SK-N-MC (cell line): Measurements from ENCODE around the gene YBEY.

ENCODE experiments used
- DNase-seq: peaks from one replicate; pipeline ENCODE4 v3.0.0-alpha.2; 2011; ENCODE audit warnings: low read depth, low spot score
- H3K27ac ChIP-seq: fragments of 200-600 bp; sonication (generic); 2 replicates; pipeline ENCODE4 v1.5.1; 2016; ENCODE audit warnings: mixed run types
- H3K36me3 ChIP-seq: fragments of 200-600 bp; sonication (generic); 2 replicates; pipeline ENCODE4 v1.6.1; 2017; ENCODE audit warnings: antibody characterized with exemption, low read length, mixed read lengths; ENCODE audit not compliant: insufficient read depth
- H3K4me3 ChIP-seq: fragments of 200-600 bp; sonication (generic); 2 replicates; pipeline ENCODE4 v1.5.1; 2016
- H3K9ac ChIP-seq: fragments of 200-600 bp; sonication (generic); 2 replicates; pipeline ENCODE4 v1.8.0; 2017; ENCODE audit warnings: mixed run types, mixed read lengths; ENCODE audit not compliant: insufficient read length
- H3K9me3 ChIP-seq: fragments of 200-600 bp; sonication (generic); 2 replicates; pipeline ENCODE4 v1.6.1; 2017; ENCODE audit warnings: low read depth, mild to moderate bottlenecking, antibody characterized with exemption, low read length, moderate library complexity, mixed read lengths
- EZH2 ChIP-seq: fragments of 200-600 bp; sonication (generic); IDR thresholded peaks from one replicate; pipeline ENCODE4 v1.6.1; 2017; ENCODE audit warnings: antibody characterized with exemption
- FOXP2 ChIP-seq: optimal IDR thresholded peaks from 2 replicates; pipeline ENCODE3; 2011; ENCODE audit warnings: mild to moderate bottlenecking, moderate library complexity; ENCODE audit not compliant: insufficient read depth; ENCODE audit errors: extremely low read length, control extremely low read depth
- POLR2AphosphoS5 ChIP-seq: IDR thresholded peaks from 2 replicates; pipeline ENCODE4 v1.6.1; 2012; ENCODE audit warnings: mild to moderate bottlenecking, low read depth, low read length, borderline replicate concordance

Gene YBEY

DNA sequence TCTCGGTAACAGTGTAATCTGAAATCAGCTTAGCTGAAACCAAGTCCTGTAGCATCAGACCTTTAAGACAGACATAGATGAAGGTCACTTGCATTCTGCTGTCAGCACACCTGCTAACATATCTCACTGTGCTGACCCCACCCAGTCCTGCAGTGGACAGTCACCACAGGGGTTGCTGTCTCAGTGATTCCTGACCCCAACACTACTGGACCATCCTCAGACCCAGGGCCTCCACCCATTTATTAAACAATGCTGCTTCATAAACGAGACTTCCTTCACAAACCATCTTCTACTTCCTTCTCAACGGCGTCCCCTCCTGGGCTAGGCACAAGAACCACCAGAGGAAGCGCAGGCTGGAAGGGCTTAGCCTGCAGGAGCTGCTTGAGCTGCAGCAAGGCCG, 39.8 kb upstream of the YBEY start:
- Histone ChIP-seq H3K27ac (0 out of 2 replicates have a peak overlapping the region, but pooled peaks have one; percentile 53), H3K9me3 (no peaks in the 10 kb centered on the region), H3K36me3 (peaks cover 94% of the 10 kb centered on the region), H3K9ac (no peak overlapping the region), H3K4me3 (no peak overlapping the region)
- DNase-seq, result no peak
- TF ChIP-seq FOXP2 (no peak), EZH2 (no peak), POLR2AphosphoS5 (no peak)

DNA sequence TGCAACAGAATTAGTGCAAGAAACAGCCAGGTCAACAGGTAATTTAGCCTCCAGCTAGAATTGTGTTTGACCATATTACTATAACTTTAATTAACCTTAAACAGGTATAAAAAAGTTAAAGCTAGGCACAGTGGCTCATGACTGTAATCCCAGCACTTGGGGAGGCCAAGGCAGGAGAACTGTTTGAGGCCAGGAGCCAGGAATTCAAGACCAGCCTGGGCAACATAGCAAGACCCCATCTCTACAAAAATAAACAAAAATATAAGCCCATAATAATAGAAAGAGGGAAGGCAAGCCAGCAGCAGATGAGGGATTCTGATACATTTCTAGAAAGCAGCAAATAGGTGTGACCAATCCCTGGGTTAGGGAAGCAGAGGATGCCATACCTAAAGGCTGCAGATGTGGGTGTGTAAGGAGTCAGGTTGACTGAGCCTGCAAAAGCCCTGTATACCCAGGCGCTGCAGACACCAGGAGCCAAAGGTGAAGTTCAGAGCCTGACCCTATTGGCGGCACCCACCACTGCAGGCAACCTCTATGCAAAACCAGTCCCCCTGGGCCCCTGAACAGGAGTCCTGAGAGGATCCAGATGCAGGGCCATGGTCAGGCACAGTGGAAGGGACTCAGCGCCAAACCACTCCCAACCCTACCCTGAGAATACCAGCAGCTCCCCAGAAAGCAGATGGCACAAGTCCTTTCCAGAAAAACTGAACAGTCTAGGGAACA, 38.3 kb upstream of the YBEY start:
- Histone ChIP-seq H3K4me3 (no peak overlapping the region), H3K9me3 (no peaks in the 10 kb centered on the region), H3K27ac (no peak overlapping the region), H3K36me3 (peaks cover 94% of the 10 kb centered on the region), H3K9ac (no peak overlapping the region)
- DNase-seq, result no peak
- TF ChIP-seq POLR2AphosphoS5 (no peak), EZH2 (no peak), FOXP2 (no peak)

DNA sequence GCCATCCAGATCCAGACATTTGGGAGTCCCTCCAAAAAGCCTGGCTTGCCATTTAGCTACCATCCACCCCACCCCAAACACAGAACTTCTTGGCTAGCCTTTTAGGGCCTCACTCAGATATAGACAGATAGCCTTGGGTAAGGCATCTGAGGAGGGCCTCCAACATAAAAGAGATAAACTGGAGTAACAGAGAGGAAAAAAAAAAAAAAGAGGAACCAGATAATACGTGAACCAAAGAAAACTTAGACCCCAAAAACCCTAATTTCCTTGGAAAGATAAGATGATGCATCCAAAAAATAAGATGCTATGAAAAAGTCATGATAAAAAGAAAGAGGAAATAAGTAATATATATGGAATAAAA, 37.7 kb upstream of the YBEY start:
- no peak overlapping the region for H3K27ac ChIP-seq
- no peaks in the 10 kb centered on the region for H3K9me3 ChIP-seq
- no peak for DNase-seq
- TF ChIP-seq POLR2AphosphoS5, result no peak
- TF ChIP-seq FOXP2, result no peak
- TF ChIP-seq EZH2, result no peak
- no peak overlapping the region for H3K4me3 ChIP-seq
- no peak overlapping the region for H3K9ac ChIP-seq
- peaks cover 94% of the 10 kb centered on the region for H3K36me3 ChIP-seq

- TF ChIP-seq EZH2 (no peak), POLR2AphosphoS5 (no peak), FOXP2 (no peak)
- DNase-seq, result no peak
- peaks cover 94% of the 10 kb centered on the region for H3K36me3 ChIP-seq
Observed at GRCh38 chr21:46248827-46249226, 37.3 kb upstream of the YBEY start.

GRCh38 chr21:46250146-46250725, 35.9 kb upstream of the YBEY start:
- no peak for DNase-seq
- Histone ChIP-seq H3K9ac (no peak overlapping the region), H3K9me3 (no peaks in the 10 kb centered on the region), H3K4me3 (no peak overlapping the region), H3K36me3 (peaks cover 94% of the 10 kb centered on the region), H3K27ac (no peak overlapping the region)
- TF ChIP-seq POLR2AphosphoS5, result no peak
- TF ChIP-seq EZH2, result no peak
- no peak for TF ChIP-seq FOXP2

More at GRCh38 chr21:46248827-46249226, 37.3 kb upstream of the YBEY start:
- Histone ChIP-seq H3K27ac (no peak overlapping the region), H3K9me3 (no peaks in the 10 kb centered on the region), H3K4me3 (no peak overlapping the region), H3K9ac (no peak overlapping the region)

DNA sequence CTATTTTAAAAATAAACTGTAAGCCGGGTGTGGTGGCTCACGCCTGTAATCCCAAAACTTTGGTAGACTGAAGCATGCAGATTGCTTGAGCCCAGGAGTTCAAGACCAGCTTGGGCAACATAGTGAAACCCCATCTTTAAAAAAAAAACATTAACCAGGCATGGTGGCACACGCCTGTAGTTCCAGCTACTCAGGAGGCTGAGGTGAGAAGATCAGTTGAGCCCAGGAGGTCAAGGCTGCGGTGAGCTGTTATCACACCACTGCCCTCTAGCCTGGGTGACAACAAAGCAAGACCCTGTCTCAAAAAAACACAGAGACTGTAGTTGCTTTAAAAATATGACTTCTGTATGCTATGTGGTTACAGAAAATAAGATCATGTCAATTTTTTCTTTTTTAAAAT, 33.3 kb upstream of the YBEY start:
- H3K4me3 ChIP-seq, result no peak overlapping the region
- DNase-seq, result no peak
- peak overlapping the region; percentile 77 for H3K27ac ChIP-seq
- H3K36me3 ChIP-seq, result peaks cover 92% of the 10 kb centered on the region
- H3K9me3 ChIP-seq, result no peaks in the 10 kb centered on the region
- no peak overlapping the region for H3K9ac ChIP-seq
- no peak for TF ChIP-seq FOXP2
- TF ChIP-seq POLR2AphosphoS5, result no peak
- no peak for TF ChIP-seq EZH2

- Histone ChIP-seq H3K9ac (no peak overlapping the region), H3K4me3 (no peak overlapping the region), H3K36me3 (peaks cover 94% of the 10 kb centered on the region), H3K9me3 (no peaks in the 10 kb centered on the region), H3K27ac (peak overlapping the region; percentile 77)
- TF ChIP-seq FOXP2 (no peak), POLR2AphosphoS5 (no peak), EZH2 (no peak)
- peak; percentile 30 for DNase-seq
Observed at GRCh38 chr21:46253610-46254124, 32.5 kb upstream of the YBEY start.

- no peak for DNase-seq
- Histone ChIP-seq H3K27ac (peak overlapping the region; percentile 77), H3K9me3 (no peaks in the 10 kb centered on the region), H3K36me3 (peaks cover 90% of the 10 kb centered on the region), H3K4me3 (no peak overlapping the region), H3K9ac (no peak overlapping the region)
- TF ChIP-seq EZH2, result no peak
- no peak for TF ChIP-seq FOXP2
- no peak for TF ChIP-seq POLR2AphosphoS5
Observed at GRCh38 chr21:46254208-46254975, 31.8 kb upstream of the YBEY start.
